ENCODE data around the gene SLC44A1.

Gene SLC44A1

GRCh38 chr9:105396441-105396840 lies 152.0 kb downstream of the SLC44A1 start:
- TF ChIP-seq CTCF (IDR thresholded peaks at IDR 0.05; ENCODE audit: low read length, missing control alignments) = no peak
- DNase-seq (ENCODE audit: low read depth) = no peak
- H3K4me3 ChIP-seq (replicated peaks; ENCODE audit: low read depth, low read length) = no peak overlapping the region

GRCh38 chr9:105396901-105397300 lies 152.4 kb downstream of the SLC44A1 start:
- DNase-seq (ENCODE audit: low read depth) = no peak
- no peak for TF ChIP-seq CTCF (IDR thresholded peaks at IDR 0.05; ENCODE audit: low read length, missing control alignments)
- H3K4me3 ChIP-seq (replicated peaks; ENCODE audit: low read depth, low read length) = no peak overlapping the region

GRCh38 chr9:105399117-105399516 lies 154.7 kb downstream of the SLC44A1 start:
- no peak for DNase-seq (ENCODE audit: low read depth)
- no peak for TF ChIP-seq CTCF (IDR thresholded peaks at IDR 0.05; ENCODE audit: low read length, missing control alignments)
- H3K4me3 ChIP-seq (replicated peaks; ENCODE audit: low read depth, low read length) = no peak overlapping the region

- peak; percentile 71 for DNase-seq (ENCODE audit: low read depth)
- TF ChIP-seq CTCF (IDR thresholded peaks at IDR 0.05; ENCODE audit: low read length, missing control alignments) = peak; percentile 33
- H3K4me3 ChIP-seq (replicated peaks; ENCODE audit: low read depth, low read length) = no peak overlapping the region
Measured at GRCh38 chr9:105401651-105402050, 157.2 kb downstream of the SLC44A1 start.

- no peak overlapping the region for H3K4me3 ChIP-seq (replicated peaks; ENCODE audit: low read depth, low read length)
- no peak for TF ChIP-seq CTCF (IDR thresholded peaks at IDR 0.05; ENCODE audit: low read length, missing control alignments)
- no peak for DNase-seq (ENCODE audit: low read depth)
Measured at GRCh38 chr9:105403552-105404248, 159.2 kb downstream of the SLC44A1 start.

- no peak overlapping the region for H3K4me3 ChIP-seq (replicated peaks; ENCODE audit: low read depth, low read length)
- no peak for TF ChIP-seq CTCF (IDR thresholded peaks at IDR 0.05; ENCODE audit: low read length, missing control alignments)
- DNase-seq (ENCODE audit: low read depth) = no peak
Measured at GRCh38 chr9:105405514-105406131, 161.2 kb downstream of the SLC44A1 start.

GRCh38 chr9:105406369-105406768 lies 161.9 kb downstream of the SLC44A1 start:
- H3K4me3 ChIP-seq (replicated peaks; ENCODE audit: low read depth, low read length) = no peak overlapping the region
- no peak for TF ChIP-seq CTCF (IDR thresholded peaks at IDR 0.05; ENCODE audit: low read length, missing control alignments)

More at GRCh38 chr9:105406369-105406768, 161.9 kb downstream of the SLC44A1 start:
- DNase-seq (ENCODE audit: low read depth) = no peak

Data from fibroblast of pulmonary artery (primary cell).